ENCODE results near the gene GSPT1.
"Not testable (repeated sequence)": the region's sequence is repeated elsewhere in the genome, so short reads cannot be mapped to it uniquely, and the experiment has no call there.

Gene GSPT1

GRCh38 chr16:11833951-11834695, 81.6 kb downstream of the GSPT1 start:
- H3K9me3 ChIP-seq (ENCODE audit: control insufficient read depth, low read length): no peaks in the 10 kb centered on the region
- WGBS, 2 experiments (ENCODE audit: insufficient coverage in 2 of 2): 93% methylated on average over 2 to 5 of the region's 6 CpGs
- H3K4me1 ChIP-seq (ENCODE audit: control insufficient read depth, insufficient read depth, low read length, poor library complexity, severe bottlenecking): no peaks in the 10 kb centered on the region
- H3K4me3 ChIP-seq (ENCODE audit: extremely low read depth, insufficient read depth, low read length, poor library complexity, severe bottlenecking): no peak overlapping the region
- H3K27ac ChIP-seq (ENCODE audit: low read depth, low read length, severe bottlenecking): no peak overlapping the region
- peaks cover 32% of the 10 kb centered on the region for H3K36me3 ChIP-seq (ENCODE audit: control insufficient read depth, insufficient read depth, low read length)

GRCh38 chr16:11828696-11829095, 87.1 kb downstream of the GSPT1 start:
- WGBS, 2 experiments (ENCODE audit: insufficient coverage in 2 of 2): 86 to 87% methylated on average over 5 of the region's 5 CpGs
- Histone ChIP-seq H3K9me3 (ENCODE audit: control insufficient read depth, low read length) (no peaks in the 10 kb centered on the region), H3K36me3 (ENCODE audit: control insufficient read depth, insufficient read depth, low read length) (no peaks in the 10 kb centered on the region), H3K4me3 (ENCODE audit: extremely low read depth, insufficient read depth, low read length, poor library complexity, severe bottlenecking) (no peak overlapping the region), H3K4me1 (ENCODE audit: control insufficient read depth, insufficient read depth, low read length, poor library complexity, severe bottlenecking) (no peaks in the 10 kb centered on the region), H3K27ac (ENCODE audit: low read depth, low read length, severe bottlenecking) (no peak overlapping the region)

GRCh38 chr16:11825520-11826165, 90.1 kb downstream of the GSPT1 start:
- H3K36me3 ChIP-seq (ENCODE audit: control insufficient read depth, insufficient read depth, low read length); H3K9me3 ChIP-seq (ENCODE audit: control insufficient read depth, low read length); H3K4me1 ChIP-seq (ENCODE audit: control insufficient read depth, insufficient read depth, low read length, poor library complexity, severe bottlenecking); H3K27ac ChIP-seq (ENCODE audit: low read depth, low read length, severe bottlenecking); H3K4me3 ChIP-seq (ENCODE audit: extremely low read depth, insufficient read depth, low read length, poor library complexity, severe bottlenecking): not testable (repeated sequence)
- WGBS, 2 experiments (ENCODE audit: insufficient coverage in 2 of 2): 94% methylated on average over 7 to 9 of the region's 13 CpGs

- no peaks in the 10 kb centered on the region for H3K9me3 ChIP-seq (ENCODE audit: control insufficient read depth, low read length)
- H3K4me3 ChIP-seq (ENCODE audit: extremely low read depth, insufficient read depth, low read length, poor library complexity, severe bottlenecking): no peak overlapping the region
- 77 to 87% methylated on average over 1 to 3 of the region's 5 CpGs for WGBS, 2 experiments (ENCODE audit: insufficient coverage in 2 of 2)
- H3K27ac ChIP-seq (ENCODE audit: low read depth, low read length, severe bottlenecking): no peak overlapping the region
- H3K4me1 ChIP-seq (ENCODE audit: control insufficient read depth, insufficient read depth, low read length, poor library complexity, severe bottlenecking): no peaks in the 10 kb centered on the region
- H3K36me3 ChIP-seq (ENCODE audit: control insufficient read depth, insufficient read depth, low read length): no peaks in the 10 kb centered on the region
Measured at GRCh38 chr16:11824362-11824761, 91.4 kb downstream of the GSPT1 start.

GRCh38 chr16:11823645-11824044, 92.1 kb downstream of the GSPT1 start:
- H3K9me3 ChIP-seq (ENCODE audit: control insufficient read depth, low read length); H3K4me1 ChIP-seq (ENCODE audit: control insufficient read depth, insufficient read depth, low read length, poor library complexity, severe bottlenecking); H3K4me3 ChIP-seq (ENCODE audit: extremely low read depth, insufficient read depth, low read length, poor library complexity, severe bottlenecking); H3K36me3 ChIP-seq (ENCODE audit: control insufficient read depth, insufficient read depth, low read length); H3K27ac ChIP-seq (ENCODE audit: low read depth, low read length, severe bottlenecking): not testable (repeated sequence)
- 98 to 100% methylated on average over 4 to 5 of the region's 5 CpGs for WGBS, 2 experiments (ENCODE audit: insufficient coverage in 2 of 2)

GRCh38 chr16:11819798-11820197, 96.0 kb downstream of the GSPT1 start:
- WGBS, 2 experiments (ENCODE audit: insufficient coverage in 2 of 2): 93 to 94% methylated on average over 8 to 10 of the region's 10 CpGs
- Histone ChIP-seq H3K4me3 (ENCODE audit: extremely low read depth, insufficient read depth, low read length, poor library complexity, severe bottlenecking) (no peak overlapping the region), H3K27ac (ENCODE audit: low read depth, low read length, severe bottlenecking) (no peak overlapping the region), H3K4me1 (ENCODE audit: control insufficient read depth, insufficient read depth, low read length, poor library complexity, severe bottlenecking) (no peaks in the 10 kb centered on the region), H3K36me3 (ENCODE audit: control insufficient read depth, insufficient read depth, low read length) (no peaks in the 10 kb centered on the region), H3K9me3 (ENCODE audit: control insufficient read depth, low read length) (no peaks in the 10 kb centered on the region)

GRCh38 chr16:11818970-11819369, 96.8 kb downstream of the GSPT1 start:
- H3K4me3 ChIP-seq (ENCODE audit: extremely low read depth, insufficient read depth, low read length, poor library complexity, severe bottlenecking); H3K27ac ChIP-seq (ENCODE audit: low read depth, low read length, severe bottlenecking); H3K9me3 ChIP-seq (ENCODE audit: control insufficient read depth, low read length); H3K4me1 ChIP-seq (ENCODE audit: control insufficient read depth, insufficient read depth, low read length, poor library complexity, severe bottlenecking); H3K36me3 ChIP-seq (ENCODE audit: control insufficient read depth, insufficient read depth, low read length): not testable (repeated sequence)
- 93 to 97% methylated on average over 9 to 10 of the region's 13 CpGs for WGBS, 2 experiments (ENCODE audit: insufficient coverage in 2 of 2)

All from mesodermal cell (in vitro differentiated cells).